ENCODE measurements around the gene IFNLR1. TPM values are rescaled to one million over a fixed set of nuclear protein-coding genes. Genes with fewer than 3 reads are reported as not detected.

Gene IFNLR1
- total RNA-seq, 4 donors from 2014 or later = 10.4 to 16.4 (median 14.4) TPM

DNA sequence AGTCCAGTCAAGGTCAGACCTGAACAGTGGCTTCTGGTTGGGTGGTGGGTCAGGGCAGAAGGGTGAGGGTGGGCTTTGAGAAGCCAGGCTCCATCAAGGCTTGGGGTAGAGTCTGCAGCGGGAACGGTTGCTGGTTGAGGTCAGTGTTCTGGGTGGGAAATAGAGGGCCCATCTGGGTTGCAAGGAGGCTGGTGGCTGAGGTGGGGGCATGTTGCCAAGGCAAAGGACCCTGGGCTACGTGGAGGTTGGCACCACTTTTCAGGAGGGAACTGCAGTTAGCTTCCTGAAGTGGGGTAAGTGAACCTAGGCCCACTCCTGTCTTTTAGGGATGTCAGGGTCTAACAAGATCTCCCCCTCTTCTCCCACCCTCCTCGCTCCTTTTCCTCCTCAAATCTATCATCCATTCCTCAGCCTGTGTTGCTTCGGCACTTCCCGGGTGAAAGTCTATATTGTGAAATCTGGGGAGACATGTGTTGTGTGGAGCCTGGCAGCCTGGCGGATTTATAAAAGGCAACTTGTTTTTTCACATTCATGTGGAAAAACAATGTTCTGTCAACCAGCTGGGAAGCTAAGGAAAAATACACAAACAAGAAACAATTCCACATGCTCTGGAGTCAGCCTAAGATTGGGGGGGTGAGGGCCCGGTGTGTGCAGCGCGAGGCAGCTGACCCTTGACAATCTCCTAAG lies 45.6 kb downstream of the IFNLR1 start:
- intact Hi-C loops (cut with DNase I; ENCODE audit: low total_unique reads) = no loop called here
- TF ChIP-seq, protein P1, sequence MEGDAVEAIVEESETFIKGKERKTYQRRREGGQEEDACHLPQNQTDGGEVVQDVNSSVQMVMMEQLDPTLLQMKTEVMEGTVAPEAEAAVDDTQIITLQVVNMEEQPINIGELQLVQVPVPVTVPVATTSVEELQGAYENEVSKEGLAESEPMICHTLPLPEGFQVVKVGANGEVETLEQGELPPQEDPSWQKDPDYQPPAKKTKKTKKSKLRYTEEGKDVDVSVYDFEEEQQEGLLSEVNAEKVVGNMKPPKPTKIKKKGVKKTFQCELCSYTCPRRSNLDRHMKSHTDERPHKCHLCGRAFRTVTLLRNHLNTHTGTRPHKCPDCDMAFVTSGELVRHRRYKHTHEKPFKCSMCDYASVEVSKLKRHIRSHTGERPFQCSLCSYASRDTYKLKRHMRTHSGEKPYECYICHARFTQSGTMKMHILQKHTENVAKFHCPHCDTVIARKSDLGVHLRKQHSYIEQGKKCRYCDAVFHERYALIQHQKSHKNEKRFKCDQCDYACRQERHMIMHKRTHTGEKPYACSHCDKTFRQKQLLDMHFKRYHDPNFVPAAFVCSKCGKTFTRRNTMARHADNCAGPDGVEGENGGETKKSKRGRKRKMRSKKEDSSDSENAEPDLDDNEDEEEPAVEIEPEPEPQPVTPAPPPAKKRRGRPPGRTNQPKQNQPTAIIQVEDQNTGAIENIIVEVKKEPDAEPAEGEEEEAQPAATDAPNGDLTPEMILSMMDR (IDR thresholded peaks at IDR 0.05) = no peak
- no peak for TF ChIP-seq POLR2A (IDR thresholded peaks at IDR 0.05)
- no peak for DNase-seq (ENCODE audit: low spot score in 2 of 2)
- 57 to 66% methylated on average over 10 of the region's 10 CpGs for WGBS, 2 donors
- H3K4me3 ChIP-seq (ENCODE audit: low read depth, poor library complexity, severe bottlenecking) = no peak overlapping the region

- no peak for DNase-seq (ENCODE audit: low spot score in 2 of 2)
- no peak for TF ChIP-seq POLR2A (IDR thresholded peaks at IDR 0.05)
- TF ChIP-seq, protein P1 (IDR thresholded peaks at IDR 0.05) = no peak
- WGBS, 2 donors = 83 to 88% methylated on average over 17 of the region's 17 CpGs
- no peak overlapping the region for H3K4me3 ChIP-seq (ENCODE audit: low read depth, poor library complexity, severe bottlenecking)
- intact Hi-C loops (cut with DNase I; ENCODE audit: low total_unique reads) = no loop called here
Measured at GRCh38 chr1:24140741-24141181, 46.3 kb downstream of the IFNLR1 start.

- intact Hi-C loops (cut with DNase I; ENCODE audit: low total_unique reads) = no loop called here
- no peak overlapping the region for H3K4me3 ChIP-seq (ENCODE audit: low read depth, poor library complexity, severe bottlenecking)
- DNase-seq (ENCODE audit: low spot score in 2 of 2) = no peak
- 89 to 91% methylated on average over 11 of the region's 11 CpGs for WGBS, 2 donors
- TF ChIP-seq, protein P1 (IDR thresholded peaks at IDR 0.05) = no peak
- TF ChIP-seq POLR2A (IDR thresholded peaks at IDR 0.05) = no peak
Measured at GRCh38 chr1:24139841-24140425, 47.2 kb downstream of the IFNLR1 start.

DNA sequence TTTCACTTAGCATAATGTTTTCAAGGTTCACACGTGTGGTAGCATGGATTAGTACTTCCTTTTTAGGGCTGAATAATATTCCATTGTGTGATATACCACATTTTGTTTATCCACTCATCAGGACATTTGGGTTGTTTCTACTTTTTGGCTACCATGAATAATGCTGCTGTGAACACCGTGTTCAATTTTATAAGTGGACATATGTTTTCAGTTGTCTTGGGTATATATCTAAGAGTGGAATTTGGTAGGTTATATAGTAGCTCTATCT lies 47.9 kb downstream of the IFNLR1 start:
- no peak for DNase-seq (ENCODE audit: low spot score in 2 of 2)
- 64 to 71% methylated on average over 2 of the region's 2 CpGs for WGBS, 2 donors

DNA sequence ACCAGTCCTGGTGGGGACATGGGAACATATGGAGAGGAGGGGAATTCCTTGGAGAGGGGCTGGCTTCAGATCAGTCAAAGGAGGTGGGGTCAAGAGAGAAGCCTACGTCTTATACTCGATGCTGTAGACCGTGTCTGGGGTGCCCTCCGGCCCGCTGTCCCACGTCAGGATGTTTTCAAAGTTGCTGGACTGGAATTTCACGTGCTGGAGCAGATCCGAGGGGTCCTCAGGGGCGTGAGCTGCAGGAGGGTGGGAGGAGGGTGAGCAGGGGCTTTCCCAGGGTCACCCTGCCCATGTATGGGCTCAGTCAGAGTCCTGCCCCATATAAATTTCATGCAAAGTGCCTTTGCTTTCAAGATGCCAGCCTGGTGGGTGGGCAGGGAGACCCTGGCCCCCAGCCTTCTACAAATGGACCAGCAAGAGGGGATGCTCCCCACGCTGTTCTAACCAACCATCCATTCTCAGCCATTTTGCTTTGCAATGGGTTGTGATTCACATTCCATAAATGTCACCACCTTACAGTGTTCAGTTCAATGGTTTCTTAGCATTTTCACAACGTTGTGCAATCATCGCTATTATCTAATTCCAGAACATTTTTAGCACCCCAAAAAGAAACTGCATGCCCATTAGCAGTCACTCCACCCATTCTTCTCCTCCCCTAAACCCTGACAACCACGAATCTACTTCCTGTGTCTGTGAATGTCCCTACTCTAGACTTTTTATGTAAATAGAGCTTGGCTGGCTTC lies 48.4 kb downstream of the IFNLR1 start:
- TF ChIP-seq, protein P1 (IDR thresholded peaks at IDR 0.05) = no peak
- no peak for TF ChIP-seq POLR2A (IDR thresholded peaks at IDR 0.05)
- DNase-seq (ENCODE audit: low spot score in 2 of 2) = no peak
- H3K4me3 ChIP-seq (ENCODE audit: low read depth, poor library complexity, severe bottlenecking) = no peak overlapping the region
- 60 to 62% methylated on average over 13 of the region's 13 CpGs for WGBS, 2 donors
- intact Hi-C loops (cut with DNase I; ENCODE audit: low total_unique reads) = no loop called here

More for the DNA sequence above, 47.9 kb downstream of the IFNLR1 start:
- no peak for TF ChIP-seq POLR2A (IDR thresholded peaks at IDR 0.05)
- TF ChIP-seq, protein P1 (IDR thresholded peaks at IDR 0.05) = no peak
- intact Hi-C loops (cut with DNase I; ENCODE audit: low total_unique reads) = no loop called here
- H3K4me3 ChIP-seq (ENCODE audit: low read depth, poor library complexity, severe bottlenecking) = no peak overlapping the region
